ENCODE results near the gene RARA. TPM values are rescaled to one million over a fixed set of nuclear protein-coding genes. Genes with fewer than 3 reads are reported as not detected.

Gene RARA
- total RNA-seq, 2 experiments from 2014 or later, result 65.2 to 65.5 TPM

DNA sequence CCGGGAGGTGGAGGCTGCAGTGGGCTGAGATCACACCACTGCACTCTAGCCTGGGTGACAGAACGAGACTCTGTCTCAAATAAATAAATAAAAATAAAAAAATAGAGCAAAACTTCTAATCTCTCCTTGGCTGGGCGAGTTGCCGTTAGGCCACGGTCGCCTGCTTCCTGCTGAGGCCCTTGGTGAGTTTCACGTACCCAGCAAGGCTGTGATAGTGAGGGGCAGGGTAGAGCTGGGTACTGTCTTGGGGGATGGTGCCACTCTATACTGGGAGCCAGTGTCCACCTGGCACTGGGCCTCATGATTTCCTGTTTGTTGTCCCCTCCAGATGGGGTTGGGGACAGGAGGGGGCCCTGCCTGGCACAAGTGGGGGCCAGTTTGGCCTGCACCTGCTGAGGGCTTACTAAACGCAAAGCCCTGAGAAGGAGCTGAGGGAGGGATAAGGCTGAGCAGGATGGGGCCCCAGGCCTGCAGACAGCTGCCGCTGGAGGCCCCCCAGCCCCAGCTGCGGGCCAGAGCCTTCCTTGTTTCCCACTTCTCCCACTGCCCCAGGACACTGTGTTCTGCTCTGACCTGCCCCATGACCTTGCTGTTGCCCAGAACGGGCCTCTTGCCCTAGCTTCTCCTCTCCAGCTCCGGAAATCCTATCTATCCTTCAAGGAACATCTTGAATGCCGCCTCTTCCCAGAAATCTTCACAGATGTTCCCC lies 30.1 kb downstream of the RARA start:
- peak overlapping the region; percentile 71 for H3K27ac Mint-ChIP-seq
- CTCF ChIA-PET, result interaction anchor here (1.4 to 3.0 kb wide), 2 partner anchors 13 to 120 kb away, joined by 3 to 13 read pairs; partner anchors contain the start of gene WIPF2
- no peak for DNase-seq
- no peak overlapping the region for H3K4me3 Mint-ChIP-seq
- no peaks in the 10 kb centered on the region for H3K27me3 Mint-ChIP-seq
- no peaks in the 10 kb centered on the region for H3K9me3 Mint-ChIP-seq
- peaks cover 64% of the 10 kb centered on the region for H3K36me3 Mint-ChIP-seq (ENCODE audit: low read depth)
- peaks cover 81% of the 10 kb centered on the region for H3K4me1 Mint-ChIP-seq
- POLR2A ChIA-PET, result interaction anchor here (0.7 to 4.3 kb wide), 7 partner anchors 8 to 79 kb away, joined by 3 to 36 read pairs (median 5); partner anchors contain the start of gene TOP2A

DNA sequence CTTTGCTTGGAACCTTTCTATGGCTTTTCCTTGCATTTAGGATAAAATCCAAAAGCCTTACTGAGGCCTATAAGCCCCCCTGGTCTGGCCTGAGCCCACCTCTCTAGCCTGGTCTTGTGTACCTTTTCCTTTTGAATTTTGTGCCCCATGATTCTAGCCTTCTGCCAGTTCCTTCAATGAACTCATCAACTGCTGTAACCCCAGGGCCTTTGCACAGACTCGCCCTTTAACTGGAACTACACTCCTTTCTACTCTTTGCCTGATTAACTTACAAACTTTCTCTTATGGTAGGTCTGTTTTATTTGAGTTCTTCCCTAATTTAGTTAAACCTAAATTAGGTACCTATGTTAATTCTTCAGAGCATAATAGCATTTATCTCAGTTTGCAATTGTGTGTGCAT lies 31.3 kb downstream of the RARA start:
- Mint-ChIP-seq H3K4me1 (peaks cover 80% of the 10 kb centered on the region), H3K9me3 (no peaks in the 10 kb centered on the region), H3K27me3 (no peaks in the 10 kb centered on the region), H3K4me3 (no peak overlapping the region), H3K27ac (peak overlapping the region; percentile 84), H3K36me3 (ENCODE audit: low read depth) (peaks cover 60% of the 10 kb centered on the region)
- ChIA-PET POLR2A (interaction anchor here (1.0 to 4.3 kb wide), 8 partner anchors 10 to 40 kb away, joined by 3 to 36 read pairs (median 8); no protein-coding TSS in a partner anchor), CTCF (interaction anchor here (1.0 to 3.0 kb wide), 5 partner anchors 14 to 122 kb away, joined by 3 to 13 read pairs (median 9); partner anchors contain the start of gene WIPF2)
- DNase-seq, result no peak

DNA sequence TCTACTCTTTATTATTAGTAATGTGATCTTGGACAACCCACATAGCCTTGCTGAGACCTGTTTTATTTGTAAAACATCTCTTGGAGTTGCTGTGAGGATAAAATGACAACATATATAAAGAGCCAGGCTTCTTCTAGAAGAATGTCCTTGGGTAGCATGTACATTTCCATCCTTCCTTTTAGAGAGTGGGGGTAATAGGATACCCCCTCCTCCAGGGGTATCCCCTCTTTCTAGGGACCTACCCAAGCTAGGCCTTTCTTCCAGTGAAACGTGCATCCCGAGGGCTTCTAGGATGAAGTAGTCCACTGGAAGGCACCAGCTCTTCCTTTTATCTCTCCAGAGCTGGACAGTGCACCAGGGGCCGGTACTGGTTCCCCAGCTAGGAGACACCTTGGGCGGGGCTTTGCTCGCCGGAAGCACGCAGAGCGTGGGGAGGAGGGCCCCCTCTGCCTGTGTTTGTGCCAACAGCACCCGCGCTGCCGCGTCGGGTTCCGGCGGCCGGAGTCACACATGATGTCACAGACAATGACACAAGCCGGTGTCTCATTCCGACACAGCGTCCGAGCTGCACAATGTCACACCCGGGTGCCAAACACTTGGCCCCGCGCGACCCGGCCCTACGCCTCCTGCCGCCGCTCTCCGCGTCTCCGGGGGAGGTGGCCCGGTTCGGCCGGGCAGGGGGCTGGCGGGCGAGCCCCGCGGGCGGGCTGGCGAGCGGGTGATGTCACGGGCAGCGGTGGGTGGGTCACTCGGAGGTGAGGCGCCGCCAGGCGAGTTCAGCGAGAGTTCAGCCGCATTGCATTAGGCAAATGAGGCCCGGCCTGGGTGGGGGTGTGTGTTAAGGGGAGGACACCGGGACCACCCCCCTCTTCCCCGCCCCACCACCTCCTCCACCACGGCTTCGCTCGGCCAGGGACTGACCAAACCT lies 32.2 kb downstream of the RARA start:
- peak overlapping the region; percentile 65 for H3K4me3 Mint-ChIP-seq
- ChIA-PET POLR2A (interaction anchor here (0.7 to 4.3 kb wide), 11 partner anchors 10 to 202 kb away, joined by 3 to 36 read pairs (median 5); partner anchors contain the start of gene WIPF2), CTCF (interaction anchor here (0.7 to 3.0 kb wide), 13 partner anchors 14 to 122 kb away, joined by 3 to 13 read pairs (median 6); partner anchors contain the start of gene WIPF2)
- H3K36me3 Mint-ChIP-seq (ENCODE audit: low read depth), result peaks cover 60% of the 10 kb centered on the region
- H3K27ac Mint-ChIP-seq, result peak overlapping the region; percentile 84
- H3K27me3 Mint-ChIP-seq, result no peaks in the 10 kb centered on the region
- H3K9me3 Mint-ChIP-seq, result no peaks in the 10 kb centered on the region
- H3K4me1 Mint-ChIP-seq, result peaks cover 84% of the 10 kb centered on the region
- peak; percentile 91 for DNase-seq

DNA sequence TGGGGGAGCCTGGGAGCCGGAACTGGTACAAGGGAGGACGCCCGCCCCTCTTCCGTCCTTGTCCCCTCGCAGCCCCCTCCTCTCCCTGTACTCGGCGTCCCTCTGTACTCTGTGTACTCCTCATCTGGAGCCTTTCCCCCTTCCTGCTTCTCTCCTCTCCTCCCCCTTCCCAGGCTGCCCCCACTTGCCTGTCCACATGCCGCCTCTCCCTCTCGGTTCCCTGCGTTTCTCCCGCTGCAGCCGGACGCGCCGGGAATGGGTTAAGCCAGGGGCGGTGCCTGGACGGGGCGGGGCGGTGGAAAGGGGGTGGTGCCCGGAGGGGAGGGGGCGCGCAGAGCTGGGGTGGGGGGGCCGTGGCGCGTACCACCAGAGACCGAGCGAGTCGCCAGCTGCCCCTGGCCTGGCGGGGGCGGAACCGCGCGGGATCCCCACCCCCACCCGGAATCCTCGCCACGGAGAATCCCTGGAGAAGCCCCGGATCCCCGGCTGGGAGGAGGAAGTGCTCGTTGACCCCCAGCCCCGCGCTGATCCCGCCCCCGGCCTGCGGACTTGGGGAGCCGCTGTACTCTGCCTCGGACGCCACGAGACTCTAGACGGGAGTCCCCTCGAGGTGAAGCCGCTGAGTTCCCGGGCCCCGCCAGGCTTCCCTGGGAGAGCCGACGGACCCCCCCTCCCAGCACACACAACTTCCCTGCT lies 33.0 kb downstream of the RARA start:
- H3K9me3 Mint-ChIP-seq, result no peaks in the 10 kb centered on the region
- H3K4me3 Mint-ChIP-seq, result peak overlapping the region; percentile 65
- H3K4me1 Mint-ChIP-seq, result peaks cover 88% of the 10 kb centered on the region

DNA sequence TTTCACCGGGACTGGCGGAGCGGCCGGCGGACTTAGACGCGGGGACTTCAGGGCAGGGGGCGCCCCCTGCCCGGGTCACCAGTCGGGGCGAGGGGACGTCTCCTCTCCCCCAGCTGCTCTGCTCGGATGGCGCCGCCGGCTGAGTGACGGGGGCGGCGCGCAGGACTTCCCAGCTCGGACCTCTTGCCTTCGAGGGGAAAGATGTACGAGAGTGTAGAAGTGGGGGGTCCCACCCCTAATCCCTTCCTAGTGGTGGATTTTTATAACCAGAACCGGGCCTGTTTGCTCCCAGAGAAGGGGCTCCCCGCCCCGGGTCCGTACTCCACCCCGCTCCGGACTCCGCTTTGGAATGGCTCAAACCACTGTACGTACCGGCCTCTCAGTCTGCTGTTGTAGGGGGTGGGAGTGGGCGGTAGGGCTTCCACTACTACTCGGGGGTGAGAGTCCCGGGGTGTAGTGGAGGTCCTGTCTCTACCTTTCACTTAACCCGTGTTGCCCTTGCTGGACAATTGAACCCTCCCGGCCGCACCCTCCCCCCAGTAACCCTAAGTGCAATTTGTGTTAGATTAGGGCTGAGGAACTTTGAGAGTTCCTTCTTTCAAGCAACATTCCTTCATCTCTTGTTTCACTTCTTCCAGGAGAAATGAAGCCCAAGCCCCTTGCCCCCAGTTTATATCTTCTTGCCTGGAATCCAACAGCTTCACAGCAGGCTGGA lies 33.7 kb downstream of the RARA start:
- no peak for DNase-seq
- Mint-ChIP-seq H3K27ac (peak overlapping the region; percentile 36), H3K4me1 (peaks cover 87% of the 10 kb centered on the region), H3K4me3 (peak overlapping the region; percentile 59), H3K27me3 (no peaks in the 10 kb centered on the region), H3K36me3 (ENCODE audit: low read depth) (peaks cover 52% of the 10 kb centered on the region), H3K9me3 (no peaks in the 10 kb centered on the region)
- ChIA-PET CTCF (interaction anchor here (1.9 kb wide), 1 partner anchor 40 kb away, joined by 6 read pairs; no protein-coding TSS in a partner anchor), POLR2A (interaction anchor here (1.2 kb wide), 1 partner anchor 37 kb away, joined by 3 read pairs; no protein-coding TSS in a partner anchor)

More for the DNA sequence above, 33.0 kb downstream of the RARA start:
- peak; percentile 29 for DNase-seq
- Mint-ChIP-seq H3K27ac (peak overlapping the region; percentile 52), H3K36me3 (ENCODE audit: low read depth) (peaks cover 58% of the 10 kb centered on the region), H3K27me3 (no peaks in the 10 kb centered on the region)
- ChIA-PET CTCF (interaction anchor here (0.9 to 2.2 kb wide), 7 partner anchors 13 to 58 kb away, joined by 3 to 11 read pairs (median 8); no protein-coding TSS in a partner anchor), POLR2A (interaction anchor here (1.1 to 4.3 kb wide), 6 partner anchors 13 to 123 kb away, joined by 4 to 36 read pairs (median 7); partner anchors contain the start of gene WIPF2)

DNA sequence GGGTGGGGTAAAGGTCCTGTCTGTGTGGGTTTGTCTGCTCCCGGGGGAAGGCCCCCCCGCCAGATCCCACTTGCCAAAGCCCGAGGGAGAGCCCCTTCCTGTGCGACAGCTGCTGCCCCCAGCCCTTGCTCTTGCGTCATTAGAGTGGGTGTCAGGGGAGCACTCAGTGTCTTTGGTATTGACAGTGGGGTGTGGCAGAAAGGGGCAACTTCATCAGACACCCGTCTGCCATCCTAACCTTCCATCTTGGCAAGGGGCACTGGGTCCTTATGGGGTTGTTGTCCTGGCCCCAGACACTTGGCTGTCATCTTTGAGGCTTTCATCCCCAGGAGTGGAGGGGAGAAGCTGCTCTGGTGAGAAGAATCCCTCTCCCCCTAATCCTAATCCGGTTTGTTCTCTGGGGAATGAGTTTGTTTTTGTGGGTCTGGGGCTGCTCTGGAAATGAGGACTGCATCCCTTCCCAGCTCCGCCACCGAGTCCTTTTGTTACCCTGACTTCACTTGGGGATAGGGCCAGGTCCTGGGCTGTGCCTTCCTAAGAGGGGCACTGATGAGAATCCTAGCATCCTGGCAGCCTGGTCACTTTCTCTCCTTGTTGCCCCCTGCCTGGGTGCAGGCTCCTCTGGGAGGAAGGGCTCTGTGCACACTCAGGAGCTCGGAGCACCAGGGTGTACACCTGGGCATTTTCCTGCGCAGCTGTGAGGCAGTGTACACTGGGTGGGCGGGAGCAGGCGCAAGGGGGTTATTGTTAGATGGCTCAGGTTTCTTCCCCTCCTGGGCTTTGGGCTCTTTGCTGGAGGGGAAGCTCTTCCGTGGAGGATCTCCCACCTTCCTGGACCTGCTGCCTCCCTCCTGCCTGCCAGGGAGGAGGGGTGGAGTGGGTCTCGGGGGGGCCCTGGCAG lies 34.5 kb downstream of the RARA start:
- peak overlapping the region; percentile 36 for H3K27ac Mint-ChIP-seq
- DNase-seq, result no peak
- peaks cover 86% of the 10 kb centered on the region for H3K4me1 Mint-ChIP-seq
- ChIA-PET CTCF (interaction anchor here (1.9 kb wide), 1 partner anchor 41 kb away, joined by 6 read pairs; no protein-coding TSS in a partner anchor), POLR2A (interaction anchor here (0.9 to 1.2 kb wide), 4 partner anchors 13 to 38 kb away, joined by 3 to 4 read pairs (median 3); no protein-coding TSS in a partner anchor)
- H3K4me3 Mint-ChIP-seq, result peak overlapping the region; percentile 59
- no peaks in the 10 kb centered on the region for H3K27me3 Mint-ChIP-seq
- no peaks in the 10 kb centered on the region for H3K9me3 Mint-ChIP-seq
- peaks cover 45% of the 10 kb centered on the region for H3K36me3 Mint-ChIP-seq (ENCODE audit: low read depth)

DNA sequence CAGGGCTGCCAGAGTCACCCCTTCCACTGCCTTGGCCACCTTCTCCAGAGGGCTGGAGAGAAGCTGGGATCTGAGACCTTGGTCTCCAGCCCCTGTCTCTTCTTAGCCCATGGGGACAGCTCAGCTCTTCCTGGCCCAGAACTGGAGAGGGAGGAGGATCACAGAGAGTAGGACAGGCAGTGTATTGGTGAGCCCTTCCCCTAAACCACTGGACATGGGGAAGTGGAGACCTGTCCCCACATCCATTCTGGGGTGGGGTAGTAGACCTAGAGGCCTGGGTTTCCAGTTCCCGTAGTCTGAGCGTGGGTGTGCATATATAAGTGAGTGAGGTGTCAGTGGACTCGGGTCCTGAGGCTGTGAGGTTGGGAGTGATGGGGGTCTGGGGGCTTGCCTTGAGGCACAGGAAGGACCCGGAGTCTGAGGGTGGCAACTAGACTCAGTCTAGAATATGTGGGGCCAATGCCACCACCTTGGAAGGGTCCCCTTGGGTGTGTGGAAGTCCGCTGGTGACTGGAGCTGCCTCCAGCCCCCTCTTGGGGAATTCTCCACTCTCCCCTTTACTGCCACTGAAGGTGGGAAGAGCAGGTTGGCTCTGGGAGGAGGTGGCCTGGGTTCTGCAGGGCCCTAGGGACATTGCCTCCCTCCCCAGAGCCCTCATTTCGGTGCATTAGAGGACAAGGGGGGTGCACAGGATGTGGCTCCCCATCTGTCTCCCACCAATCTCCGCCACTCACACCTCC lies 35.6 kb downstream of the RARA start:
- Mint-ChIP-seq H3K9me3 (no peaks in the 10 kb centered on the region), H3K36me3 (ENCODE audit: low read depth) (peaks cover 46% of the 10 kb centered on the region), H3K27me3 (no peaks in the 10 kb centered on the region), H3K4me1 (peaks cover 83% of the 10 kb centered on the region), H3K4me3 (peak overlapping the region; percentile 28), H3K27ac (peak overlapping the region; percentile 64)
- DNase-seq, result no peak
- CTCF ChIA-PET, result interaction anchor here (1.5 to 2.4 kb wide), 3 partner anchors 10 to 42 kb away, joined by 3 to 10 read pairs (median 6); no protein-coding TSS in a partner anchor
- POLR2A ChIA-PET, result interaction anchor here (0.9 to 3.6 kb wide), 9 partner anchors 10 to 232 kb away, joined by 3 to 14 read pairs (median 4); no protein-coding TSS in a partner anchor

DNA sequence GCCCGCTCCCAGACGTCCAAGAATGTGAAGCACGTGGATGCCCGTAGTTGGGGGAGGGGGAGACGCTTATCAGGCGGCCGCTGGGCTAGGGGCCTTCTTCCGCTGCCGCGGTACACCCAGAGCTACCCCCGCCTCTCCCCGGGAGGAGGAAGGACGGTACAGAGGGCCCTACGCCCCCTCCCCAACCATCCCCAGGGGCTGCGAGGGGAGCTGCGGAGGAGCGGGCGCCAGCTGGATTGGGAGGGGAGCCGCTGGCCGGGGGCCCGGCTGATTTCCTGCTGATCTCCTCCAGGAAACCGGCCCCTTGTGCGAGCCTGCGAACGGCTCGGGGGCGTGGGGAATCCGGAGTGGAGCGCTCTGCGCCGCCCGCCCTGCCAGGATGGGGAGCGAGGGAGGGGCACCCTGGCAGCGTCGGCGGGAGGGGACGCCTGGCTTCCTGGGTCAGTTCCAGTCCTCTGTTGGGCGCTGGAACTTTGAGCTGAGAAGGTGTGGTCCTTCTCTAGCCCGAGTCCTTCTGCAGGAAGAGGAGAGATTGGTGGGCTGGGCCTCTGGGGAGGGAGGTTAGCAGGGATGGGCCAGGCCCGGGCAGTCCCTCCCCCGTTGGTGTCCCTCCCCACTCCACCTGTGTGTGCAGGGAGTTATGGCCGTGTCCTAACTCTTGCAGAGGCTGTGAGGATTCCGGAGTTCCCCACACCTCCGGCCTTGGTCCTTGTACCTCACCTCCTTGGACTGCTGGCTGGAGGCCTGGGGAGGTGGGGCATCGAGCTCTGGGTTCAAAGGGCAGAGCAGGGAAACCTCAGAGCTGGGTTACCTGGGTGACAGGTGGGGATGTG lies 36.4 kb downstream of the RARA start:
- H3K4me1 Mint-ChIP-seq, result peaks cover 79% of the 10 kb centered on the region
- H3K9me3 Mint-ChIP-seq, result no peaks in the 10 kb centered on the region
- H3K27me3 Mint-ChIP-seq, result no peaks in the 10 kb centered on the region
- H3K4me3 Mint-ChIP-seq, result peak overlapping the region; percentile 28
- H3K36me3 Mint-ChIP-seq (ENCODE audit: low read depth), result peaks cover 48% of the 10 kb centered on the region
- POLR2A ChIA-PET, result interaction anchor here (0.6 to 3.6 kb wide), 14 partner anchors 9 to 232 kb away, joined by 3 to 14 read pairs (median 4); partner anchors contain the start of genes CDC6, TOP2A and WIPF2
- CTCF ChIA-PET, result interaction anchor here (0.7 to 2.4 kb wide), 5 partner anchors 9 to 44 kb away, joined by 3 to 10 read pairs (median 3); no protein-coding TSS in a partner anchor
- peak; percentile 34 for DNase-seq
- H3K27ac Mint-ChIP-seq, result peak overlapping the region; percentile 64

DNA sequence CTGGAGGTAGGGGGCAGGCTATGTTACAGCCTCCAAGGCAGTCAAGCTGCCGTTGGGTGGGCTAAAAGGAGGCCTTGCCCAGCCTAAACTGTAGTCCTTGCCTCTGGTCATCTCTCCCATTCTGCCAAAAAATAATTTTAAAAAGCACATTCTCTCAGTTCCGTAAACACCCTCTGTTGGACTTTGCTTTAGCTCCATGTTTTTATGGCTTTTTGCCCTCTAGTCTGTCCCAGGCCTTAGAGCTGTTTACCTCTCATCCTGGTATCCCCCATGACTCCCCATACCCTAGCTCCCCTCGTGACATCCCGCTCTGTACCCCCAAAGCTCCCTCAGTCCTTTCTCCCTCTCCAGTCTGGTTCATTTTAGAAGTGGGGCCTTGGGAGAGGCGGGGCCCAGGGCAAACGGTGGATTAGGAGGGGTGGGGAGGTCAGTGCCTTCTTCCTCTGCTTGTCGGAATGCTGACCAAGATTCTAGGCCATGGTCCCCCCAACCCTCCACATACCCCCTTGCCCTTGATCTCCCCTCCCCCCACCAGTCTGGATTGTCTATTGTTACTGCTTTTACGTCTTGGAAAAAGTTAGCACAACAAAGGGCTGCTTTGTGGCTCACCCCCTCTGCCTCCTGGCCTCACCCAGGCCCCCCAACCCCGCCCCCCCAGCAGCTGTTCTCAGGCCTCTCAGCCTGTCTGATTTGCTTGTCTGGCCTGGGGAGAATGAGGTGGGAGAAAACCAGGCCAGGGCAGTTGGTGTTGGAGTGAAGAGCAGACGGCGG lies 37.2 kb downstream of the RARA start:
- CTCF ChIA-PET, result interaction anchor here (0.7 to 2.4 kb wide), 5 partner anchors 9 to 44 kb away, joined by 3 to 10 read pairs (median 3); no protein-coding TSS in a partner anchor

More for the DNA sequence above, 37.2 kb downstream of the RARA start:
- peak overlapping the region; percentile 9 for H3K27ac Mint-ChIP-seq
- POLR2A ChIA-PET, result interaction anchor here (0.6 to 3.6 kb wide), 15 partner anchors 9 to 233 kb away, joined by 3 to 14 read pairs (median 4); partner anchors contain the start of genes CDC6, TOP2A and WIPF2
- no peaks in the 10 kb centered on the region for H3K27me3 Mint-ChIP-seq
- H3K36me3 Mint-ChIP-seq (ENCODE audit: low read depth), result peaks cover 41% of the 10 kb centered on the region
- H3K4me3 Mint-ChIP-seq, result no peak overlapping the region
- H3K4me1 Mint-ChIP-seq, result peaks cover 71% of the 10 kb centered on the region
- DNase-seq, result no peak
- no peaks in the 10 kb centered on the region for H3K9me3 Mint-ChIP-seq

Data from activated CD4-positive, alpha-beta memory T cell treated with anti-CD3 and anti-CD28 coated beads, Interleukin-2, amount 10 ng/mL, durations not matched to agents 7 days and 5 days (primary cell).